Cardiac ventricle fibroblast (primary cell): ENCODE results near the gene MLYCD. TPM values are rescaled to one million over a fixed set of nuclear protein-coding genes. Genes with fewer than 3 reads are reported as not detected.

Experiments used
- total RNA-seq: library from RNA; depleted of rRNA; stranded (reverse); fragments of >200 nt; gene quantifications from 2 replicates; pipeline ENCODE4 v1.2.3, GENCODE V29; 2015

Gene MLYCD
- 3.0 and 3.2 TPM in 2 replicates for total RNA-seq

GRCh38 chr16:83898463-83899271 lies at the start of gene MLYCD:
MLYCD (plus strand) TSS chr16:83899115; CDS start chr16:83899145, 30 bp downstream.

GRCh38 chr16:83952940-83953795 lies 54.3 kb downstream of the MLYCD start, which contains the start of gene OSGIN1:
OSGIN1 (plus strand) TSS chr16:83953240; CDS start chr16:83957672, 4,432 bp downstream.

GRCh38 chr16:83967838-83968305 lies 69.0 kb downstream of the MLYCD start, which contains the start of gene NECAB2:
NECAB2 (plus strand) TSS chr16:83968244; CDS start chr16:83968649, 405 bp downstream.

Other genes starting within 250 kb of the MLYCD start
- 15.2 and 47.1 TPM in 2 replicates for gene HSBP1, start 91.1 kb upstream of the MLYCD start, total RNA-seq
- 10.2 and 10.7 TPM in 2 replicates for gene OSGIN1, start 54.1 kb downstream of the MLYCD start, total RNA-seq
- not detected in 2 replicates for gene NECAB2, start 69.1 kb downstream of the MLYCD start, total RNA-seq
- not detected in 2 replicates for gene SLC38A8, start 143.7 kb downstream of the MLYCD start, total RNA-seq
- 80.7 and 81.0 TPM in 2 replicates for gene MBTPS1, start 217.8 kb downstream of the MLYCD start, total RNA-seq
- gene HSDL1, start 246.1 kb downstream of the MLYCD start, total RNA-seq, result 8.2 and 9.0 TPM in 2 replicates
- not detected in 2 replicates for gene DNAAF1, start 246.2 kb downstream of the MLYCD start, total RNA-seq